ENCODE measurements around the gene GPC4.

GPC4 gene

GRCh38 chrX:133366735-133367134, 48.6 kb downstream of the GPC4 start:
- no peak for TF ChIP-seq CTCF (IDR thresholded peaks at IDR 0.05; ENCODE audit: insufficient read depth, missing control alignments)
- no peak for FAIRE-seq
- no peak for DNase-seq (ENCODE audit: insufficient read length, low spot score)

GRCh38 chrX:133365871-133366611, 49.2 kb downstream of the GPC4 start:
- DNase-seq (ENCODE audit: insufficient read length, low spot score) (no peak), FAIRE-seq (no peak)
- TF ChIP-seq CTCF (IDR thresholded peaks at IDR 0.05; ENCODE audit: insufficient read depth, missing control alignments), result no peak

- FAIRE-seq (no peak), DNase-seq (ENCODE audit: insufficient read length, low spot score) (no peak)
- TF ChIP-seq CTCF (IDR thresholded peaks at IDR 0.05; ENCODE audit: insufficient read depth, missing control alignments), result no peak
Observed at GRCh38 chrX:133364865-133365264, 50.4 kb downstream of the GPC4 start.

- DNase-seq (ENCODE audit: insufficient read length, low spot score), result no peak
- FAIRE-seq, result no peak
- no peak for TF ChIP-seq CTCF (IDR thresholded peaks at IDR 0.05; ENCODE audit: insufficient read depth, missing control alignments)
Observed at GRCh38 chrX:133364196-133364595, 51.1 kb downstream of the GPC4 start.

- FAIRE-seq (no peak), DNase-seq (ENCODE audit: insufficient read length, low spot score) (no peak)
Observed at GRCh38 chrX:133362538-133362937, 52.8 kb downstream of the GPC4 start.

GRCh38 chrX:133359466-133359865, 55.8 kb downstream of the GPC4 start:
- no peak for FAIRE-seq
- DNase-seq (ENCODE audit: insufficient read length, low spot score), result no peak
- no peak for TF ChIP-seq CTCF (IDR thresholded peaks at IDR 0.05; ENCODE audit: insufficient read depth, missing control alignments)

More at GRCh38 chrX:133362538-133362937, 52.8 kb downstream of the GPC4 start:
- no peak for TF ChIP-seq CTCF (IDR thresholded peaks at IDR 0.05; ENCODE audit: insufficient read depth, missing control alignments)

GRCh38 chrX:133353233-133353632, 62.1 kb downstream of the GPC4 start:
- DNase-seq (ENCODE audit: insufficient read length, low spot score) (no peak), FAIRE-seq (no peak)
- TF ChIP-seq CTCF (IDR thresholded peaks at IDR 0.05; ENCODE audit: insufficient read depth, missing control alignments), result no peak

All from D721Med (cell line).